DMS114 treated with DMSO at 0.1 percent for 48 hours (cell line): Measurements from ENCODE around the gene SGSM2.

Experiments used
- DNase-seq: peaks from one replicate; lab custom pipeline; 2025; ENCODE audit not compliant: unreplicated experiment; lab: John Stamatoyannopoulos, UW

SGSM2 gene

GRCh38 chr17:2397247-2398171 is 60.2 kb downstream of the SGSM2 start:
- DNase-seq, result no peak

- DNase-seq, result no peak
Measured at GRCh38 chr17:2398182-2398581, 60.9 kb downstream of the SGSM2 start.

GRCh38 chr17:2398655-2399571 is 61.6 kb downstream of the SGSM2 start:
- DNase-seq, result no peak

- DNase-seq, result peak; percentile 85
Measured at GRCh38 chr17:2399572-2400473, 62.5 kb downstream of the SGSM2 start.

- DNase-seq, result no peak
Measured at GRCh38 chr17:2400474-2400866, 63.2 kb downstream of the SGSM2 start.

- DNase-seq, result peak; percentile 84
Measured at GRCh38 chr17:2400877-2401425, 63.6 kb downstream of the SGSM2 start, which contains the start of gene MNT. Gene MNT (minus strand): TSS chr17:2401060. CDS start chr17:2400712, 348 bp downstream.

- peak; percentile 93 for DNase-seq
Measured at GRCh38 chr17:2401426-2402221, 64.3 kb downstream of the SGSM2 start.

GRCh38 chr17:2402544-2402943 is 65.2 kb downstream of the SGSM2 start:
- DNase-seq, result no peak

- DNase-seq, result no peak
Measured at GRCh38 chr17:2403044-2403443, 65.7 kb downstream of the SGSM2 start.

- no peak for DNase-seq
Measured at GRCh38 chr17:2405247-2405926, 68.1 kb downstream of the SGSM2 start.

GRCh38 chr17:2406271-2406902 is 69.1 kb downstream of the SGSM2 start:
- no peak for DNase-seq

GRCh38 chr17:2406903-2407790 is 69.8 kb downstream of the SGSM2 start:
- no peak for DNase-seq

GRCh38 chr17:2410951-2411350 is 73.7 kb downstream of the SGSM2 start:
- DNase-seq, result no peak

- no peak for DNase-seq
Measured at GRCh38 chr17:2412561-2413021, 75.3 kb downstream of the SGSM2 start.

GRCh38 chr17:2414446-2415064 is 77.3 kb downstream of the SGSM2 start:
- DNase-seq, result no peak

GRCh38 chr17:2415081-2415480 is 77.8 kb downstream of the SGSM2 start:
- no peak for DNase-seq
